Karpas-422 (cell line): ENCODE data around the gene SPATA6L. TPM values are rescaled to one million over a fixed set of nuclear protein-coding genes. Genes with fewer than 3 reads are reported as not detected.
A peak's percentile ranks its signal among the peaks of the same experiment; 100 is the strongest.

ENCODE experiments used
- DNase-seq: peaks from one replicate; pipeline ENCODE4 v3.0.0-alpha.2; 2015
- H2AFZ ChIP-seq: fragments of 200-600 bp; sonication (generic); 2 replicates; pipeline ENCODE4 v1.6.1; 2014; ENCODE audit warnings: antibody characterized with exemption, low read length, mixed read lengths
- H3K27ac ChIP-seq: fragments of 200-600 bp; sonication (generic); 2 replicates; pipeline ENCODE4 v1.5.1; 2014; ENCODE audit warnings: mild to moderate bottlenecking, low read length, moderate library complexity
- H3K27me3 ChIP-seq: fragments of 200-600 bp; sonication (generic); 2 replicates; pipeline ENCODE4 v1.6.1; 2014; ENCODE audit warnings: low read length, mixed read lengths
- H3K36me3 ChIP-seq: fragments of 200-600 bp; sonication (generic); 2 replicates; pipeline ENCODE4 v1.6.1; 2014; ENCODE audit warnings: low read length, mixed read lengths; ENCODE audit not compliant: insufficient read depth
- H3K4me1 ChIP-seq: fragments of 200-600 bp; sonication (generic); 2 replicates; pipeline ENCODE4 v1.6.1; 2014; ENCODE audit warnings: mild to moderate bottlenecking, low read length, mixed read lengths
- H3K4me2 ChIP-seq: fragments of 200-600 bp; sonication (generic); 2 replicates; pipeline ENCODE4 v1.6.1; 2014; ENCODE audit warnings: low read length, low read depth, mild to moderate bottlenecking; ENCODE audit not compliant: poor library complexity, severe bottlenecking
- H3K4me3 ChIP-seq: fragments of 200-600 bp; sonication (generic); 2 replicates; pipeline ENCODE4 v1.5.1; 2014; ENCODE audit warnings: mild to moderate bottlenecking, antibody characterized with exemption, low read length, mixed read lengths
- H3K79me2 ChIP-seq: fragments of 200-600 bp; sonication (generic); 2 replicates; pipeline ENCODE4 v1.6.1; 2014; ENCODE audit warnings: mild to moderate bottlenecking, low read length, mixed read lengths
- H3K9ac ChIP-seq: fragments of 200-600 bp; sonication (generic); 2 replicates; pipeline ENCODE4 v1.6.0; 2014; ENCODE audit warnings: low read length
- H3K9me2 ChIP-seq: fragments of 200-600 bp; sonication (generic), shearing (Covaris generic); replicated peaks from 2 replicates; pipeline ENCODE4 v1.6.0; 2014; ENCODE audit warnings: mild to moderate bottlenecking, low read length, moderate library complexity; ENCODE audit not compliant: insufficient read depth
- H3K9me3 ChIP-seq: fragments of 300-700, 200-600 bp; sonication (generic); 2 replicates; pipeline ENCODE4 v1.6.1; 2014; ENCODE audit warnings: low read length, mixed read lengths
- H4K20me1 ChIP-seq: fragments of 200-600 bp; sonication (generic); 2 replicates; pipeline ENCODE4 v1.6.1; 2014; ENCODE audit warnings: mild to moderate bottlenecking, antibody characterized with exemption, low read length, low read depth; ENCODE audit not compliant: insufficient read depth
- total RNA-seq: library from RNA; depleted of rRNA; stranded (reverse); fragments of >200 nt; shearing (Covaris generic); gene quantifications from 2 replicates; pipeline ENCODE4 v1.2.3, GENCODE V29; 2014; ENCODE audit warnings: low replicate concordance; rRNA removed

Gene SPATA6L
- total RNA-seq: 0.22 and 0.69 TPM in 2 replicates

- H3K4me3 ChIP-seq: peak within 1 kb of the TSS; percentile 55
- no peak for DNase-seq
- H3K9me2 ChIP-seq: no peaks in the 10 kb centered on the region
- peaks cover 47% of the 10 kb centered on the region for H3K4me1 ChIP-seq
- H4K20me1 ChIP-seq: no peaks in the 10 kb centered on the region; the same call in 1 of the 2 replicates
- H3K27me3 ChIP-seq: no peaks in the 10 kb centered on the region
- 0 out of 2 replicates have a peak within 1 kb of the TSS, but pooled peaks have one; percentile 39 for H2AFZ ChIP-seq
- no peaks in the 10 kb centered on the region for H3K9me3 ChIP-seq
- peak within 1 kb of the TSS; percentile 61 for H3K4me2 ChIP-seq
- H3K36me3 ChIP-seq: no peaks in the 10 kb centered on the region
- no peak within 1 kb of the TSS for H3K27ac ChIP-seq
- peak within 1 kb of the TSS; percentile 39 for H3K9ac ChIP-seq
- no peaks in the 10 kb centered on the region for H3K79me2 ChIP-seq
These were observed at the start of gene SPATA6L for GRCh38 chr9:4666042-4666699. SPATA6L (minus strand) TSS chr9:4666480; CDS start chr9:4666250, 230 bp downstream.

GRCh38 chr9:4714266-4715016 is 48.2 kb upstream of the SPATA6L start:
- Histone ChIP-seq H3K27ac (no peak overlapping the region), H3K9ac (no peak overlapping the region), H3K4me3 (no peak overlapping the region), H3K9me2 (no peaks in the 10 kb centered on the region), H3K36me3 (peaks cover 72% of the 10 kb centered on the region), H3K79me2 (peaks cover 31% of the 10 kb centered on the region), H4K20me1 (no peaks in the 10 kb centered on the region), H3K27me3 (no peaks in the 10 kb centered on the region), H2AFZ (no peak overlapping the region), H3K9me3 (peaks cover 4% of the 10 kb centered on the region), H3K4me2 (no peak overlapping the region), H3K4me1 (no peaks in the 10 kb centered on the region)
- DNase-seq: no peak

- Histone ChIP-seq H3K4me3 (no peak overlapping the region), H3K9ac (no peak overlapping the region), H3K36me3 (peaks cover 72% of the 10 kb centered on the region), H2AFZ (no peak overlapping the region), H3K4me1 (no peaks in the 10 kb centered on the region), H3K9me2 (no peaks in the 10 kb centered on the region), H3K4me2 (no peak overlapping the region), H4K20me1 (no peaks in the 10 kb centered on the region), H3K27ac (no peak overlapping the region), H3K9me3 (peaks cover 4% of the 10 kb centered on the region), H3K27me3 (no peaks in the 10 kb centered on the region), H3K79me2 (peaks cover 28% of the 10 kb centered on the region)
- no peak for DNase-seq
These were observed 47.6 kb upstream of the SPATA6L start for GRCh38 chr9:4713849-4714248.

- no peaks in the 10 kb centered on the region for H3K27me3 ChIP-seq
- H3K79me2 ChIP-seq: peaks cover 14% of the 10 kb centered on the region
- no peak for DNase-seq
- peaks cover 62% of the 10 kb centered on the region for H3K36me3 ChIP-seq
- H3K4me1 ChIP-seq: no peaks in the 10 kb centered on the region
- H3K4me2 ChIP-seq: no peak overlapping the region
- H3K9ac ChIP-seq: no peak overlapping the region
- H3K4me3 ChIP-seq: no peak overlapping the region
- H4K20me1 ChIP-seq: no peaks in the 10 kb centered on the region
- no peaks in the 10 kb centered on the region for H3K9me2 ChIP-seq
- no peak overlapping the region for H3K27ac ChIP-seq
- H3K9me3 ChIP-seq: peaks cover 4% of the 10 kb centered on the region
- H2AFZ ChIP-seq: no peak overlapping the region
These were observed 43.1 kb upstream of the SPATA6L start for GRCh38 chr9:4709380-4709779.

GRCh38 chr9:4706971-4707622 is 40.8 kb upstream of the SPATA6L start:
- no peak overlapping the region for H3K27ac ChIP-seq
- no peak for DNase-seq

GRCh38 chr9:4706021-4706420 is 39.7 kb upstream of the SPATA6L start:
- no peak overlapping the region for H2AFZ ChIP-seq
- peaks cover 14% of the 10 kb centered on the region for H3K79me2 ChIP-seq
- no peak overlapping the region for H3K4me3 ChIP-seq
- no peak overlapping the region for H3K27ac ChIP-seq
- no peak overlapping the region for H3K9ac ChIP-seq
- no peak overlapping the region for H3K4me2 ChIP-seq
- peaks cover 65% of the 10 kb centered on the region for H3K36me3 ChIP-seq
- H4K20me1 ChIP-seq: no peaks in the 10 kb centered on the region
- no peaks in the 10 kb centered on the region for H3K27me3 ChIP-seq
- no peaks in the 10 kb centered on the region for H3K9me2 ChIP-seq
- no peak for DNase-seq
- no peaks in the 10 kb centered on the region for H3K9me3 ChIP-seq
- no peaks in the 10 kb centered on the region for H3K4me1 ChIP-seq

More at GRCh38 chr9:4706971-4707622, 40.8 kb upstream of the SPATA6L start:
- no peaks in the 10 kb centered on the region for H3K9me3 ChIP-seq
- no peak overlapping the region for H3K9ac ChIP-seq
- no peak overlapping the region for H3K4me3 ChIP-seq
- no peaks in the 10 kb centered on the region for H3K4me1 ChIP-seq
- no peak overlapping the region for H2AFZ ChIP-seq
- H3K27me3 ChIP-seq: no peaks in the 10 kb centered on the region
- H3K36me3 ChIP-seq: peaks cover 64% of the 10 kb centered on the region
- no peak overlapping the region for H3K4me2 ChIP-seq
- H3K79me2 ChIP-seq: peaks cover 12% of the 10 kb centered on the region
- no peaks in the 10 kb centered on the region for H3K9me2 ChIP-seq
- no peaks in the 10 kb centered on the region for H4K20me1 ChIP-seq

- no peaks in the 10 kb centered on the region for H4K20me1 ChIP-seq
- no peak for DNase-seq
- H3K9me3 ChIP-seq: no peaks in the 10 kb centered on the region
- peaks cover 22% of the 10 kb centered on the region for H3K79me2 ChIP-seq
- no peak overlapping the region for H3K4me3 ChIP-seq
- H3K27ac ChIP-seq: no peak overlapping the region
- H3K9ac ChIP-seq: no peak overlapping the region
- no peak overlapping the region for H3K4me2 ChIP-seq
- H3K4me1 ChIP-seq: no peaks in the 10 kb centered on the region
- H3K36me3 ChIP-seq: peaks cover 64% of the 10 kb centered on the region
- no peaks in the 10 kb centered on the region for H3K27me3 ChIP-seq
- no peaks in the 10 kb centered on the region for H3K9me2 ChIP-seq
- no peak overlapping the region for H2AFZ ChIP-seq
These were observed 37.8 kb upstream of the SPATA6L start for GRCh38 chr9:4704129-4704528.

- Histone ChIP-seq H3K27ac (no peak overlapping the region), H3K9ac (no peak overlapping the region), H3K4me3 (no peak overlapping the region), H3K79me2 (peaks cover 39% of the 10 kb centered on the region), H3K4me2 (no peak overlapping the region), H2AFZ (no peak overlapping the region), H4K20me1 (no peaks in the 10 kb centered on the region; the same call in 1 of the 2 replicates), H3K9me3 (no peaks in the 10 kb centered on the region), H3K27me3 (no peaks in the 10 kb centered on the region), H3K9me2 (no peaks in the 10 kb centered on the region), H3K36me3 (peaks cover 73% of the 10 kb centered on the region), H3K4me1 (no peaks in the 10 kb centered on the region)
- DNase-seq: no peak
These were observed 35.2 kb upstream of the SPATA6L start for GRCh38 chr9:4701526-4701925.
